GM12872 (cell line): Measurements from ENCODE around the gene XDH.

ENCODE experiments used
- CTCF ChIP-seq: IDR thresholded peaks from 3 replicates; pipeline ENCODE4 v1.5.1; 2011; ENCODE audit warnings: low read depth, mild to moderate bottlenecking, low read length, moderate library complexity; ENCODE audit not compliant: insufficient read depth

XDH gene

GRCh38 chr2:31404302-31404701 is 10.2 kb downstream of the XDH start:
- TF ChIP-seq CTCF: no peak

DNA sequence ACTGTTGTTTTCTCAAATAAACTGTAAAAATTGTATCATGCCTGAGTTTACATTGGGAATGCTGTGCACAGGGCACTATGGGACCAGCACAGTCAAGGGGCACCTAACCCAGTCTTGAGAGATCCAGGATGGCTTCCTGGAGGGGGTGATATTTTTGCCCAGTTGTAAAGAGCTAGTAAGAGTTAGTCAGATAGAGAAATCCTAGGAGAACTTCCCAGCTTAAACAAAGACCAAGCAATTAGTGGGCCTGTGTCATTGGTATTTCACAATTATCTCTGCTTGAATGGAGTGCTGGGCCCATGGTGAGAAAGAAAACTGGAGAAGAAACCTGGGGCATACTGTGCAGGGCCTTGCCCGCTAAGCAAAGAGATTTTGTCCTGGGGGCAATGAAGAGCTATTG is 12.2 kb downstream of the XDH start:
- no peak for TF ChIP-seq CTCF

DNA sequence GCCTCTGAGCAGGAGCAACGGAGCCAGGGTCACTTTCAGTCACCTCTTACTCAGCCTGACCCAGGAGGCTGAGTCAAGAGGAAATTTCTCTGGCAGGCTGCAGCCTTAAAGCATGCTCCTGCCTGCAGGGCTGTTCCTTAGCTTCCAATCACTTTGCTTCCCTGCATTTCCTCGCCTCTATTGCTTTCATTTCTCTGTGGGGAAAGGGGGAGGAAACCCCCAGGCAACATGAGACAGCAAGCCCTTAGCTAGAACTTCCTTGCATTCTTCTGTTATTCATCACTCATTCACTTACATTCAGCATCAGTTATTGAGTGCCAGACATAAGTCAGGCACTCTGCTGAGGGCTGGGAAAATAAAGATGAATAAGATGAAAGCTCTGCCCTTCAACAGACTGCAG is 13.0 kb downstream of the XDH start:
- TF ChIP-seq CTCF: no peak

GRCh38 chr2:31398881-31399280 is 15.7 kb downstream of the XDH start:
- TF ChIP-seq CTCF: no peak

DNA sequence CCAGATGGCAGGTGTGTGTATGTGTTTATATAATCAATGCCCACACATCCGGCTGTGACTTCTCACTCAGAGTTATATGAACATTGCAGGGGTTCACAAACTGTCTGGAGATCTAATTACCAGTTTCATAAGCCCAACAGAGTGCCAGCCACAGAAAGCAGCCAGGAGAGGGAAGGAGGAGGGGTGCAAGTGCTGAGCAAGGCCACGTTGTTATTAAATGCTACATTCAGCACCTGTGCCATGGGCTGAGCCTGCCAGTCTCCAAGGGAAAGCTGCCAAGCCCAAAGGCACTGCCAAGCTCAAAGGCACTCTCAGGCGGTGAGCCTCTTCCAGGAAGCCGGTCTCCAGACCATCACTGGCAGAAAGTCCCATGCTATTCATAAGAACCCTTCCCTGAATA is 17.4 kb downstream of the XDH start:
- TF ChIP-seq CTCF: no peak

DNA sequence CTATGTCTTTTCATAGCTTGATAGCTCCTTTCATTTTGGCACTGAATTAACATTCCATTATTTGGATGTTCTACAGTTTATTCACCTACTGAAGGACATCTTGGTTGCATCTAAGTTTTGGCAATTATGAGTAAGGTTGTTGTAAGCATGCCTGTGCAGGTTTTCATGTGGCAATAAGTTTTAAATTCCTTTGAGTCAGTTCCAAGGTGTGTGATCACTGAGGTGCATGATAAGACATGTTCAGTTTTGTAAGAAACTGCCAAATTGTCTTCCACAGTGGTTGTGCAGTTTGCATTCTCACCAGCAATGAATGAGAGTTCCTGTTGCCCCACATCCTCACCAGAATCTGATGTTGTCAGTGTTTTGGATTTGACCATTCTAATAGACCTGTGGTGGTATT is 24.2 kb downstream of the XDH start:
- TF ChIP-seq CTCF: no peak

- no peak for TF ChIP-seq CTCF
Observed at GRCh38 chr2:31388736-31389135, 25.8 kb downstream of the XDH start.

GRCh38 chr2:31387850-31388249 is 26.7 kb downstream of the XDH start:
- TF ChIP-seq CTCF: no peak
